Smooth muscle cell (in vitro differentiated cells): ENCODE measurements around the gene CTNNBL1. TPM values are rescaled to one million over a fixed set of nuclear protein-coding genes. Genes with fewer than 3 reads are reported as not detected.

Source experiments
- DNase-seq: peaks from one replicate; lab custom pipeline; 2025; ENCODE audit not compliant: unreplicated experiment; lab: John Stamatoyannopoulos, UW
- H2AFZ ChIP-seq: fragments of 200-600 bp; sonication (generic); 2 replicates; pipeline ENCODE4 v1.6.0; 2016; ENCODE audit warnings: antibody characterized with exemption, low read depth, mild to moderate bottlenecking
- H3F3A ChIP-seq: fragments of 200-600 bp; sonication (generic); 2 replicates; pipeline ENCODE4 v1.6.0; 2017; ENCODE audit warnings: antibody characterized with exemption, low read depth
- H3K27ac ChIP-seq: fragments of 200-600 bp; sonication (generic); 2 replicates; pipeline ENCODE4 v1.5.1; 2016; ENCODE audit warnings: low read depth, mild to moderate bottlenecking
- H3K27me3 ChIP-seq: fragments of 200-600 bp; sonication (generic); 2 replicates; pipeline ENCODE4 v1.6.1; 2016; ENCODE audit warnings: low read depth, mild to moderate bottlenecking
- H3K36me3 ChIP-seq: fragments of 200-600 bp; sonication (generic); 2 replicates; pipeline ENCODE4 v1.5.1; 2016; ENCODE audit warnings: low read depth
- H3K4me1 ChIP-seq: fragments of 200-600 bp; sonication (generic); 2 replicates; pipeline ENCODE4 v1.5.1; 2016; ENCODE audit warnings: low read depth
- H3K4me2 ChIP-seq: fragments of 200-600 bp; sonication (generic); 2 replicates; pipeline ENCODE4 v1.6.0; 2016; ENCODE audit warnings: mild to moderate bottlenecking
- H3K4me3 ChIP-seq: fragments of 200-600 bp; sonication (generic); 2 replicates; pipeline ENCODE4 v1.5.1; 2016; ENCODE audit warnings: mild to moderate bottlenecking
- H3K79me2 ChIP-seq: fragments of 200-600 bp; sonication (generic); 2 replicates; pipeline ENCODE4 v1.6.0; 2016; ENCODE audit warnings: low read depth, mild to moderate bottlenecking
- H3K9ac ChIP-seq: fragments of 200-600 bp; sonication (generic); 2 replicates; pipeline ENCODE4 v1.6.0; 2016; ENCODE audit warnings: low read depth
- H3K9me3 ChIP-seq: fragments of 200-600 bp; sonication (generic); replicated peaks from 2 replicates; pipeline ENCODE4 v1.5.1; 2016; ENCODE audit warnings: low read depth
- H4K20me1 ChIP-seq: fragments of 200-600 bp; sonication (generic); 2 replicates; pipeline ENCODE4 v1.6.0; 2016; ENCODE audit warnings: low read depth
- CTCF ChIP-seq: fragments of 200-600 bp; sonication (generic); IDR thresholded peaks from 2 replicates; pipeline ENCODE4 v1.5.1; 2017; ENCODE audit warnings: borderline replicate concordance, mild to moderate bottlenecking, antibody characterized with exemption; ENCODE audit not compliant: insufficient read depth, poor library complexity, severe bottlenecking
- WGBS: methylation state at CpG from one replicate; pipeline ENCODE4 v1.1.7; 2016; ENCODE audit warnings: low lambda C conversion rate; 5-methylcytosine and 5-hydroxymethylcytosine counted together
- polyA plus RNA-seq: library from polyadenylated mRNA; unstranded; fragments of >200 nt; fragmentation: Nextera tagmentation; extraction: Ambion mirVana; gene quantifications from 2 replicates; pipeline ENCODE4 v1.2.1, GENCODE V29; 2016
- total RNA-seq: library from RNA; depleted of rRNA; stranded (reverse); fragments of >200 nt; gene quantifications from 2 replicates; pipeline ENCODE4 v1.2.3, GENCODE V29; 2014

Gene CTNNBL1
- total and polyA plus RNA-seq, 2 experiments from 2014 or later: 33.3 to 63.6 TPM

GRCh38 chr20:37921341-37921929, 227.6 kb downstream of the CTNNBL1 start:
- Histone ChIP-seq H2AFZ (no peak overlapping the region), H3K9me3 (no peaks in the 10 kb centered on the region), H3F3A (no peaks in the 10 kb centered on the region), H3K4me1 (peaks cover 19% of the 10 kb centered on the region), H3K79me2 (no peaks in the 10 kb centered on the region), H3K27ac (no peak overlapping the region), H4K20me1 (no peaks in the 10 kb centered on the region), H3K27me3 (no peaks in the 10 kb centered on the region), H3K36me3 (no peaks in the 10 kb centered on the region), H3K9ac (no peak overlapping the region), H3K4me3 (no peak overlapping the region), H3K4me2 (no peak overlapping the region)
- WGBS: 82% methylated on average over 6 of the region's 6 CpGs
- no peak for TF ChIP-seq CTCF
- no peak for DNase-seq

Other genes starting within 250 kb of the CTNNBL1 start
- 6.5 TPM in 1 of 2 replicates, not detected in the other for gene NNAT, start 172.8 kb upstream of the CTNNBL1 start, total RNA-seq
- 0.22 and 0.35 TPM in 2 replicates for gene NNAT, start 172.8 kb upstream of the CTNNBL1 start, polyA plus RNA-seq
- 45.9 and 50.7 TPM in 2 replicates for gene BLCAP, start 166.2 kb upstream of the CTNNBL1 start, total RNA-seq
- gene BLCAP, start 166.2 kb upstream of the CTNNBL1 start, polyA plus RNA-seq: 34.2 and 49.2 TPM in 2 replicates
- 1.9 TPM in 1 of 2 replicates, not detected in the other for gene VSTM2L, start 209.1 kb downstream of the CTNNBL1 start, total RNA-seq
- 0.44 and 0.56 TPM in 2 replicates for gene VSTM2L, start 209.1 kb downstream of the CTNNBL1 start, polyA plus RNA-seq